Endothelial cell of umbilical vein (primary cell): ENCODE results near the gene DLGAP1. TPM values are rescaled to one million over a fixed set of nuclear protein-coding genes. Genes with fewer than 3 reads are reported as not detected.
A peak's percentile ranks its signal among the peaks of the same experiment; 100 is the strongest.

Experiments used
- BruUV-seq: library from RNA; stranded (reverse); fragments of 400-500 nt; replicated peaks from 2 replicates; lab custom pipeline; 2021; lab: Mats Ljungman, UMichigan
- CTCF ChIA-PET: fragments of 300-600, 350-600 bp; sonication (Branson Sonifier 250); formaldehyde crosslinking; loops from one replicate; lab custom pipeline; 2021; ENCODE audit warnings: antibody characterized with exemption, inconsistent platforms; lab: Charles Lee
- POLR2A ChIA-PET: fragments of 300-600, 350-600 bp; sonication (Branson Sonifier 250); formaldehyde crosslinking; loops from one replicate; lab custom pipeline; 2021; ENCODE audit warnings: antibody characterized with exemption, inconsistent platforms; lab: Charles Lee
- DNase-seq: peaks from one replicate; pipeline ENCODE4 v3.0.0-alpha.2; 2011; ENCODE audit warnings: low read depth, low spot score
- FAIRE-seq: peaks from 2 replicates; lab custom pipeline; 2011; peaks lifted over from hg19 to GRCh38; lab: Jason Lieb, UNC
- H2AFZ ChIP-seq: 2 replicates; pipeline ENCODE4 v1.6.0; 2012; ENCODE audit warnings: low read depth, low read length, control low read depth, inconsistent platforms
- H3K27ac ChIP-seq: 2 replicates; pipeline ENCODE4 v1.5.1; 2011; ENCODE audit warnings: low read depth, mild to moderate bottlenecking, control low read depth, low read length, moderate library complexity; ENCODE audit not compliant: insufficient read depth
- H3K27me3 ChIP-seq, 2 experiments: 2 replicates each; pipeline versions ENCODE4 v1.6.0 to v1.6.1; 2011; ENCODE audit warnings: low read length in 2 of 2, mixed read lengths in 1 of 2; ENCODE audit not compliant: control insufficient read depth in 2 of 2, insufficient read depth in 2 of 2
- H3K36me3 ChIP-seq, 2 experiments: 2 replicates in 1 of 2; 3 replicates in 1 of 2; pipeline ENCODE4 v1.5.1; 2011; ENCODE audit warnings: low read length in 2 of 2, mild to moderate bottlenecking in 1 of 2, moderate library complexity in 1 of 2; ENCODE audit not compliant: control insufficient read depth in 2 of 2, insufficient read depth in 2 of 2; ENCODE audit errors: extremely low read depth in 1 of 2
- H3K4me1 ChIP-seq: 3 replicates; pipeline ENCODE4 v1.5.1; 2011; ENCODE audit warnings: mild to moderate bottlenecking, low read length; ENCODE audit not compliant: control insufficient read depth, insufficient read depth; ENCODE audit errors: extremely low read depth
- H3K4me2 ChIP-seq: 2 replicates; pipeline ENCODE4 v1.6.1; 2011; ENCODE audit warnings: low read length, control low read depth, mixed read lengths; ENCODE audit not compliant: insufficient read depth
- H3K4me3 ChIP-seq, 3 experiments: fragments of 200-600 bp in 1 of 3; sonication (generic), shearing (Covaris generic) in 1 of 3; replicated peaks in 1 of 3; 2 replicates each; pipeline ENCODE4 v1.5.1; 2011 to 2016; ENCODE audit warnings: control low read depth in 3 of 3, low read length in 3 of 3, mild to moderate bottlenecking in 2 of 3, inconsistent platforms in 1 of 3, low read depth in 1 of 3, moderate library complexity in 1 of 3; ENCODE audit not compliant: insufficient read depth in 1 of 3
- H3K79me2 ChIP-seq: 2 replicates; pipeline ENCODE4 v1.6.0; 2012; ENCODE audit warnings: low read length, inconsistent platforms; ENCODE audit not compliant: control insufficient read depth, insufficient read depth
- H3K9ac ChIP-seq: replicated peaks from 2 replicates; pipeline ENCODE3; 2011; ENCODE audit warnings: low read length, control low read depth; ENCODE audit not compliant: insufficient read depth; ENCODE audit errors: extremely low read depth
- H3K9me1 ChIP-seq: replicated peaks from 3 replicates; pipeline ENCODE4 v1.6.0; 2011; ENCODE audit warnings: mild to moderate bottlenecking, low read length; ENCODE audit not compliant: control insufficient read depth, insufficient read depth; ENCODE audit errors: extremely low read depth
- H3K9me3 ChIP-seq: replicated peaks from 2 replicates; pipeline ENCODE4 v1.5.1; 2012; ENCODE audit warnings: low read length, inconsistent platforms; ENCODE audit not compliant: control insufficient read depth, insufficient read depth
- H4K20me1 ChIP-seq: replicated peaks from 2 replicates; pipeline ENCODE3; 2011; ENCODE audit warnings: mild to moderate bottlenecking, low read length; ENCODE audit not compliant: control insufficient read depth, insufficient read depth; ENCODE audit errors: extremely low read depth
- EZH2 ChIP-seq: IDR thresholded peaks from 2 replicates; pipeline ENCODE4 v1.6.1; 2012; ENCODE audit warnings: borderline replicate concordance, low read depth, mild to moderate bottlenecking, moderate library complexity, low read length, inconsistent platforms; ENCODE audit not compliant: severe bottlenecking
- FOS ChIP-seq: IDR thresholded peaks from 2 replicates; pipeline ENCODE4 v1.6.1; 2011; ENCODE audit warnings: mild to moderate bottlenecking, low read length, moderate library complexity, borderline replicate concordance; ENCODE audit not compliant: insufficient read depth
- GATA2 ChIP-seq: IDR thresholded peaks from 2 replicates; pipeline ENCODE4 v1.7.0; 2011; ENCODE audit warnings: low read depth, mild to moderate bottlenecking, moderate library complexity, mixed read lengths, low read length; ENCODE audit not compliant: insufficient read length, insufficient read depth
- JUN ChIP-seq: IDR thresholded peaks from 2 replicates; pipeline ENCODE4 v1.6.1; 2011; ENCODE audit warnings: borderline replicate concordance, low read depth; ENCODE audit not compliant: insufficient read length, insufficient read depth
- MYC ChIP-seq: IDR thresholded peaks from one replicate; pipeline ENCODE4 v1.6.1; 2011; ENCODE audit warnings: mild to moderate bottlenecking, low read depth, low read length
- POLR2A ChIP-seq: IDR thresholded peaks from 2 replicates; pipeline ENCODE4 v1.6.1; 2012; ENCODE audit warnings: low read depth, mild to moderate bottlenecking, control low read depth, low read length
- POLR2AphosphoS5 ChIP-seq: IDR thresholded peaks from 2 replicates; pipeline ENCODE4 v1.6.1; 2012; ENCODE audit warnings: low read depth, mild to moderate bottlenecking, control low read depth, low read length, moderate library complexity; ENCODE audit not compliant: insufficient read depth
- dilution Hi-C: fragments of 300-500 bp; cut with MboI; formaldehyde crosslinking; loops from one replicate; pipeline ENCODE4 v1.15.0; 2019; ENCODE audit warnings: low sequenced_read_pairs; ENCODE audit not compliant: extremely low pct_ligation_motif_present
- intact Hi-C: fragments of 100-400 bp; cut with micrococcal nuclease; formaldehyde crosslinking; loops from one replicate; pipeline ENCODE4 v1.10.0; 2022
- polyA plus RNA-seq, 4 experiments: library from polyadenylated mRNA; depleted of rRNA in 3 of 4; stranded (reverse) in 3 of 4; unstranded in 1 of 4; fragments of >200 nt; gene quantifications; 2 replicates each; pipeline versions ENCODE4 v1.2.1 to v1.2.3, GENCODE V29; 2011 to 2012; ENCODE audit warnings: missing spikeins in 1 of 4
- total RNA-seq: library from RNA; stranded (reverse); gene quantifications from 2 replicates; pipeline ENCODE4 v1.2.3, GENCODE V29; 2021
- TF ChIP-seq, protein P1 (sequence below): IDR thresholded peaks from 2 replicates; pipeline ENCODE4 v1.6.1; 2011; ENCODE audit not compliant: insufficient read depth, insufficient read length
- TF ChIP-seq, protein P2 (sequence below), 2 donors: IDR thresholded peaks; 1 replicate in 1 of 2; 2 replicates in 1 of 2; pipeline ENCODE4 v1.5.1; 2011; ENCODE audit warnings: low read length in 2 of 2, mild to moderate bottlenecking in 2 of 2, moderate library complexity in 2 of 2, control low read depth in 1 of 2, inconsistent platforms in 1 of 2, low read depth in 1 of 2; ENCODE audit not compliant: insufficient read depth in 1 of 2; ENCODE audit errors: extremely low read depth in 1 of 2

The DLGAP1 gene
- total and polyA plus RNA-seq, 2 donors (not counting 3 experiments of a cell fraction or from before 2014, with no cell fraction given) = 0.04 TPM; not detected in 1

- Histone ChIP-seq H3K9ac (no peak overlapping the region), H3K9me1 (no peaks in the 10 kb centered on the region), H3K9me3 (no peaks in the 10 kb centered on the region), H3K27ac (peak overlapping the region; percentile 90), H3K79me2 (no peaks in the 10 kb centered on the region), H3K36me3 (no peaks in the 10 kb centered on the region), H3K27me3 (no peaks in the 10 kb centered on the region), H3K4me3 (no peak overlapping the region), H3K4me2 (no peak overlapping the region), H2AFZ (no peak overlapping the region), H3K4me1 (peaks cover 16% of the 10 kb centered on the region), H4K20me1 (no peaks in the 10 kb centered on the region)
- POLR2A ChIA-PET = interaction anchor here (0.7 to 3.3 kb wide), 9 partner anchors 61 to 419 kb away, joined by 3 to 37 read pairs (median 4); partner anchors contain the start of gene MYL12A
- CTCF ChIA-PET = interaction anchor here (0.6 to 5.6 kb wide), 81 partner anchors 9 to 901 kb away, joined by 3 to 154 read pairs (median 5); partner anchors contain the start of genes MYL12A and TGIF1
- BruUV-seq = no TSS peak
- dilution Hi-C loops (no loop called here), intact Hi-C loops (loop anchor here (1.0 kb wide), 9 partner anchors 42 to 416 kb away; no protein-coding TSS in a partner anchor)
- FAIRE-seq = no peak
- TF ChIP-seq, protein P1, sequence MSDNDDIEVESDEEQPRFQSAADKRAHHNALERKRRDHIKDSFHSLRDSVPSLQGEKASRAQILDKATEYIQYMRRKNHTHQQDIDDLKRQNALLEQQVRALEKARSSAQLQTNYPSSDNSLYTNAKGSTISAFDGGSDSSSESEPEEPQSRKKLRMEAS = no peak
- TF ChIP-seq MYC = no peak
- no peak for TF ChIP-seq GATA2
- TF ChIP-seq JUN = no peak
- no peak for TF ChIP-seq EZH2
- TF ChIP-seq POLR2AphosphoS5 = no peak
- no peak for TF ChIP-seq POLR2A
- no peak for TF ChIP-seq FOS
- TF ChIP-seq, protein P2, sequence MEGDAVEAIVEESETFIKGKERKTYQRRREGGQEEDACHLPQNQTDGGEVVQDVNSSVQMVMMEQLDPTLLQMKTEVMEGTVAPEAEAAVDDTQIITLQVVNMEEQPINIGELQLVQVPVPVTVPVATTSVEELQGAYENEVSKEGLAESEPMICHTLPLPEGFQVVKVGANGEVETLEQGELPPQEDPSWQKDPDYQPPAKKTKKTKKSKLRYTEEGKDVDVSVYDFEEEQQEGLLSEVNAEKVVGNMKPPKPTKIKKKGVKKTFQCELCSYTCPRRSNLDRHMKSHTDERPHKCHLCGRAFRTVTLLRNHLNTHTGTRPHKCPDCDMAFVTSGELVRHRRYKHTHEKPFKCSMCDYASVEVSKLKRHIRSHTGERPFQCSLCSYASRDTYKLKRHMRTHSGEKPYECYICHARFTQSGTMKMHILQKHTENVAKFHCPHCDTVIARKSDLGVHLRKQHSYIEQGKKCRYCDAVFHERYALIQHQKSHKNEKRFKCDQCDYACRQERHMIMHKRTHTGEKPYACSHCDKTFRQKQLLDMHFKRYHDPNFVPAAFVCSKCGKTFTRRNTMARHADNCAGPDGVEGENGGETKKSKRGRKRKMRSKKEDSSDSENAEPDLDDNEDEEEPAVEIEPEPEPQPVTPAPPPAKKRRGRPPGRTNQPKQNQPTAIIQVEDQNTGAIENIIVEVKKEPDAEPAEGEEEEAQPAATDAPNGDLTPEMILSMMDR (IDR thresholded peaks at IDR 0.05; ENCODE audit: extremely low read depth in 1 of 2, insufficient read depth in 1 of 2, low read depth in 1 of 2, low read length in 2 of 2) = no peak
- no peak for DNase-seq
Measured at GRCh38 chr18:3666526-3667254, 788.4 kb downstream of the DLGAP1 start.
